GM18951 (cell line): ENCODE measurements around the gene PLIN5.

Source experiments
- POLR2A ChIP-seq: IDR thresholded peaks from 4 replicates; pipeline ENCODE4 v1.6.1; 2011; ENCODE audit warnings: mild to moderate bottlenecking; ENCODE audit not compliant: insufficient read length, insufficient read depth; ENCODE audit errors: extremely low read depth
- in situ Hi-C: fragments of 300-500 bp; cut with MboI; formaldehyde crosslinking; loops from one replicate; pipeline ENCODE4 v1.12.0; 2022; ENCODE audit warnings: low sequenced_read_pairs, mixed read lengths, inconsistent platforms; ENCODE audit not compliant: unreplicated experiment

PLIN5 gene

GRCh38 chr19:4519172-4519496, 15.9 kb downstream of the PLIN5 start:
- in situ Hi-C loops = no loop called here
- no peak for TF ChIP-seq POLR2A

DNA sequence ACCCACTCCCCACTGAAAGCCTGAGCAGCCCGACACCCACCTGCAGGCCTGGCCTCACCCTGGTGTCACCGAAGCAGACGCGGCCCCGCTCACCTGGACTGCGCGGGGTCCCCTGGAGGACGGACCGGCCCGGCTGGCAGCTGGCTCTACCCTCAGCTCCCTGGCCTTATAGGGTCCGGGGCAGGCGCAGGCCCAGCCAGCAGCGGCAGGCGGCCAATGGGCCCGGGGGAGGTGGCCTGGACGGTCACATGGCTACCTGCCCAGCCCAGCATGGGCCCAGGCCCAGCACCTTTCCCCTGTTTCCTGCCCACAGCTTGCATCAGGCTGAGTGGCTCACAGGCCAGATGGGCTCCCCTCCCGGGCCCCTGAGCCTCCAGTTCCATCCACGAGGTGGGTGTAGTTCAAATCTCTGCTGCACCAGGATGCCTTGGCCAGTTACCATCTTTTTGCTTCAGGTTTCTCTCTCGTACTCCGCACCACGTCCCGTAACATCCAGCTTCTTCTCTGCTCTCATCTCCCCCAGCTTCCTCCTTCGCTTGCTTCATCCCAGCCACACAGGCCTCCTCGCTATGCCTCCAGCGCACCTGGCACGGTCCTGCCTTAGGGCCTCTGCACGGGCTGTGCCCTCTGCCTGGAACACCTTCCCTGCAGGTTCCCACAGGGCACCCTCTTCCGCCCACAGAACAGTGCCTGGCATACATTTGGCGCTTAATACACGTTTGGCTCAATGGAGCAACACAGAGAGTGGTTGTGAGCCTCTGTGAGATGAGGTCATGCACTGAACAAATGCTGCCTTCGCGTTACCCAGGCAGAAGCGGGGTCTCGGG, 16.5 kb downstream of the PLIN5 start, which contains the start of gene PLIN4:
PLIN4 (minus strand) TSS at position 142 of the 827 bp plus-strand sequence. CDS start 214 bp downstream, outside the sequence.
- no peak for TF ChIP-seq POLR2A
- in situ Hi-C loops = no loop called here

GRCh38 chr19:4517451-4518057, 17.5 kb downstream of the PLIN5 start:
- TF ChIP-seq POLR2A = no peak
- in situ Hi-C loops = no loop called here

DNA sequence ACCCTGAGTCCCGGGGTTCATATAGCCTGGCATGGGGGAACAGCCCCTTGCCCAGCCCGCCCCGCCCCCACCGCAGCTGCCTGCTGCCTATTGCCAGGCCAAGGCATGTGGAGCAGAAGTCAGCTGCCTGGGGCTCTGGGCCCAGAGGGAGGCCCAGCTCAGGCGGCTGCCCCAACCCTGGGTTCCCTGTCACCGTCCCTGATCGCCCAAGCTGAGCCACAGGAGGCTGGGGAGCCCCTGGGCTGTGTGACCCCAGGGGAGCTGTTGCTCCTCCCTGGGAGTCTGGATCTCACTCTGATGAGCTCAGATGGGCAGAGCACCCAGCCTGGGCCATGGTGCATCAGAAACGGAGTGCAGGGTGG, 18.1 kb downstream of the PLIN5 start:
- no peak for TF ChIP-seq POLR2A
- in situ Hi-C loops = no loop called here

DNA sequence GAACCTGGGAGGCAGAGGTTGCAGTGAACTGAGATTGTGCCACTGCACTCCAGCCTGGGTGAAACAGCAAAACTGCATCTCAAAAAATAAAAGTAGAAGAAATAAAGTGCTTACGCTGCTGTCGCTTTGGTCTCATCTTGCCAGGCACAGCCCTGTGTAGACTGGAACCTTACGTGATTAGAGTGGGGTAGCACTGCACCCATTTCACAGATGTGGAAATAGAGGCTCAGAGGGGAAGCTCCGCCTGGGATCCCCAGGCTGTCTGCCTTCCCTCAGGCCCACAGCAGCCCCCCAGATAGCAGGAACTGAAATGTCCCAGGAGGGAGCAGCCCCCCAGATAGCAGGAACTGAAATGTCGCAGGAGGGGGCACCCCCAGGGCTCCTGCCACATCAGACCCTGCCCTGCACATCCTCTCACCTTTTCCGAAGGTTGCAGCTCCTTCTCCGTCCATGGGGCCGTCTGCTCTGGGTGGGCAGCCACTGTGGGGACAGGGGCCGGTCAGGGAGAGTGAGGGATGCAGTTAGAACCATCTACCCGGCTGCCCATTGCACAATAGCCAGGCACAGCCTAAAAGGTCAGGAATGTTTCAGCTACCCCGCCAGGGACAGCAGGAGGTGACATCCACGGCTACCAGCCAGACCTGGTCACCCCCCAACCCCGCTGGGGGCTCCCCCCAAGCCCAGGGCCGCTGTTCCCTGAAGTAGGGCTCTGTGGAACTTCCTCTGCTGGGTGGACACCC, 18.7 kb downstream of the PLIN5 start:
- TF ChIP-seq POLR2A = no peak
- in situ Hi-C loops = no loop called here

DNA sequence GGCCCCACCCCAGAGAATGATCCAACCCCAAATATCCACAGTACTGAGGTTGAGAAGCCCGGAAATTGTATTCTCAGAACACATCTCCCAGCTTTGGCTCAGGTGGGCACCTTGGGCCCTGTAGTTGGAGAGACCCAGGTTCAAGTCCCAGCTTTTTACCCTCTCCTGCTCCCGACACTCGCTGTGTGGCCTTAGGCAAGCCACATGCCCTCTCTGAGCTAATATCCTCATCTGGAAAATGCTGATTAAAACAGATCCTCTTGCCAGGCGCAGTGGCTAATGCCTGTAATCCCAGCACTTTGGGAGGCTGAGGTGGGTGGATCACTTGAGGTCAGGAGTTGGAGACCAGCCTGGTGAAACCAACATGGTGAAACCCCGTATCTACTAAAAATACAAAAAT, 19.3 kb downstream of the PLIN5 start:
- in situ Hi-C loops = no loop called here
- no peak for TF ChIP-seq POLR2A

- in situ Hi-C loops = no loop called here
- no peak for TF ChIP-seq POLR2A
Observed at GRCh38 chr19:4513248-4513647, 21.8 kb downstream of the PLIN5 start.

GRCh38 chr19:4512070-4512469, 23.0 kb downstream of the PLIN5 start:
- in situ Hi-C loops = no loop called here
- no peak for TF ChIP-seq POLR2A

DNA sequence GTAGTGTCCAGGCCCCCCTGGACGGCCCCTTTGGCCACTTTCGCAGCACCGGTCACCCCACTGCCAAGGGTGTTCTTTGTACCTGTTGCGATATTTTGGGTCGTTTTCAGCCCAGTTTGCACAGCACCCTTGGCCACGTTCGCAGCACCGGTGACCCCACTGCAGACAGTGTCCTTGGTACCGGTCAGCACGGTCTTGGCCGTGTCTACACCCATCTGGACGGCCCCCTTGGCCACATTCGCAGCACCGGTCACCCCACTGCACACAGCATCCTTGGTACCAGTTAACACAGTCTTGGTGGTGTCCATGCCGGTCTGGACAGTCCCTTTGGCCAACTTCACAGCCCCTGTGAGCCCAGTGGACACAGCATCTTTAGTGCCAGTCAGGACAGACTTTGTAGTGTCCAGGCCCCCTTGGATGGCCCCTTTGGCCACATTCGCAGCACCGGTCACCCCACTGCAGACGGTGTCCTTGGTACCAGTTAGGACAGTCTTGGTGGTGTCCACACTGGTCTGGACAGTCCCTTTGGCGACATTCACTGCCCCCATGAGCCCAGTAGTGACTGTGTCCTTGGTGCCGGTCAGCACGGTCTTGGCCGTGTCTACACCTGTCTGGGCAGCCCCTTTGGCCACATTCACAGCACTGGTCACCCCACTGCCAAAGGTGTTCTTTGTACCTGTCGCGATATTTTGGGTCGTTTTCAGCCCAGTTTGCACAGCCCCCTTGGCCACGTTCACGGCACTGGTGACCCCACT, 23.5 kb downstream of the PLIN5 start:
- no peak for TF ChIP-seq POLR2A
- in situ Hi-C loops = no loop called here

GRCh38 chr19:4510435-4511255, 24.4 kb downstream of the PLIN5 start:
- TF ChIP-seq POLR2A = no peak
- in situ Hi-C loops = no loop called here

DNA sequence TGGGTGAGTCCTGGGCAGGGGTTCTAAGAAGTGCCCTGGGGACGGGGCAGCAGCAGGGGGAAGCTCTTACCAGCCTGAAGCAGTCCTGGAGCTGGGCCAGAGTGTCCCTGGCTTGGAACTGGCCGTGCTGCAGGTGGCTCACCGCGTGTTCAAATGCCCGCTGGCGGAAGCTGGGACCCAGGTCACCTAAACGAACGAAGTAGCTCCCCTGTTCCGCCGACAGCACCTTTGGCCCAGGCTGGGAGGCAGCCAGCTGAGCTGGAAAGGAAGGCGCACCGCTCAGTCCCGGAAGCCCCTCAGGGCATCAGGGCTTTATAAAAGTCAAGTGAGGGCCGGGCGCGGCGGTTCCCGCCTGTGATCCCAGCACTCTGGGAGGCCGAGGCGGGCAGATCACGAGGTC, 26.3 kb downstream of the PLIN5 start:
- in situ Hi-C loops = no loop called here
- TF ChIP-seq POLR2A = no peak

DNA sequence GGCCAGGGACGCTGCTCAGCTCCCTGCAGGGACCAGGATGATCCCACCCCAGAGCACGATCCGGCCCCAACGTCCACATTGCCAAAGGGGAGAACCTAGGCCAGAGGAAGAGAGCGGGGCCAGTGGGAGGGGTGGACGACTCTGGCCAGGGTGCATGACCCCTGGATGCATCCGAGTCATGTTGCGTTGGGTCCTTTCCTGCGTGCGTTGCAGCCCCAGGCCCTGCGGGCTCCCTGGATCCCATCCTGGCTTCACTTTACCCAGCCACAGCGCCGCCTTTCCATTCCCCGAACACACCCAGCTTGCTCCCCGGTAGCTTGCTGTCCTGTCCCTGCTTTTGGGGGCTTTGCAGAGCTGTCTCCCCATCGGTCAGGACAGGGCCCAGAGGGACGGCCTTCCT, 27.2 kb downstream of the PLIN5 start:
- in situ Hi-C loops = no loop called here
- no peak for TF ChIP-seq POLR2A
